Ascending aorta (tissue), 2 donors: Measurements from ENCODE around the gene ENAM. TPM values are rescaled to one million over a fixed set of nuclear protein-coding genes. Genes with fewer than 3 reads are reported as not detected.
A peak's percentile ranks its signal among the peaks of the same experiment; 100 is the strongest.
"Not testable (repeated sequence)": the region's sequence is repeated elsewhere in the genome, so short reads cannot be mapped to it uniquely, and the experiment has no call there.

Experiments
- DNase-seq, 2 donors: peaks; one replicate each; pipeline ENCODE4 v3.0.0-alpha.2; 2019; ENCODE audit warnings: low spot score in 2 of 2
- H3K27ac ChIP-seq, 2 donors: fragments of 200-600 bp; sonication (generic); one replicate each; pipeline ENCODE4 v1.5.1; 2016 to 2017; ENCODE audit warnings: mild to moderate bottlenecking in 1 of 2
- H3K27me3 ChIP-seq: fragments of 200-600 bp; sonication (generic); one replicate; pipeline ENCODE4 v1.5.1; 2017
- H3K36me3 ChIP-seq, 2 donors: fragments of 200-600 bp; sonication (generic); one replicate each; pipeline ENCODE4 v1.5.1; 2016
- H3K4me1 ChIP-seq, 2 donors: fragments of 200-600 bp; sonication (generic); one replicate each; pipeline ENCODE4 v1.5.1; 2016 to 2017; ENCODE audit warnings: mild to moderate bottlenecking in 1 of 2
- H3K4me3 ChIP-seq, 2 donors: fragments of 200-600 bp; sonication (generic); one replicate each; pipeline ENCODE4 v1.5.1; 2016 to 2017; ENCODE audit warnings: mild to moderate bottlenecking in 1 of 2
- H3K9me3 ChIP-seq, 2 donors: fragments of 200-600 bp; sonication (generic); one replicate each; pipeline ENCODE4 v1.5.1; 2016
- CTCF ChIP-seq, 3 experiments: fragments of 200-600 bp in 2 of 3; fragments of 450-650 bp in 1 of 3; sonication (generic) in 2 of 3; IDR thresholded peaks; one replicate each; pipeline ENCODE4 v1.5.1; 2016 to 2019; ENCODE audit warnings: antibody characterized with exemption in 3 of 3, mild to moderate bottlenecking in 1 of 3, moderate library complexity in 1 of 3
- intact Hi-C: fragments of 100-400 bp; cut with DNase I; formaldehyde crosslinking; loops from one replicate; pipeline ENCODE4 v1.15.1; 2023
- total RNA-seq: library from RNA; depleted of rRNA; stranded (reverse); fragments of >200 nt; gene quantifications from one replicate; pipeline ENCODE4 v1.1.0, GENCODE V29; 2016

ENAM gene
- total RNA-seq, 1 donor from 2014 or later: not detected

DNA sequence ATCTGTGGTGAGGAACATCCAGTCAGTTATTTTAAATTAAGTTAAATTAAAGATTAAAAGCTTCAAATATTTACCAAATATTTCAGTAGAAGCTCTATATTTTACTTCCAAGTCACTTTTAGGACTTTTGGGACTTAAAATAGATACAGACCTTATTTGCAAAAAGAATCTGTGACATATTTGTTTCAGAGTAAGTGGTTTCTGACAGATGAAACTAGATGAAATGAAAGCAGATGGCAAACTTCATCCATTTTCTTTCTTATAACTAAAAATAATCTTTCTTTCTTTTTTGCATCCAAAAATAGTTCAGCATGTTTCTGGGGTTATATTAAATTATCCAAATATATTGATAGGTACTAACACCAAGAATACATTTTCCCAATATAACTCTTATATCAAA, 53.2 kb downstream of the ENAM start:
- no peak for TF ChIP-seq CTCF (IDR thresholded peaks at IDR 0.05)
- intact Hi-C loops: loop anchor here (10.0 kb wide), 1 partner anchor 223 kb away; the partner anchor contains the start of gene MOB1B
- Histone ChIP-seq H3K9me3 (no peaks in the 10 kb centered on the region), H3K4me3 (no peak overlapping the region), H3K27ac (no peak overlapping the region), H3K27me3 (no peaks in the 10 kb centered on the region), H3K36me3 (no peaks in the 10 kb centered on the region), H3K4me1 (no peaks in the 10 kb centered on the region)
- DNase-seq: no peak

DNA sequence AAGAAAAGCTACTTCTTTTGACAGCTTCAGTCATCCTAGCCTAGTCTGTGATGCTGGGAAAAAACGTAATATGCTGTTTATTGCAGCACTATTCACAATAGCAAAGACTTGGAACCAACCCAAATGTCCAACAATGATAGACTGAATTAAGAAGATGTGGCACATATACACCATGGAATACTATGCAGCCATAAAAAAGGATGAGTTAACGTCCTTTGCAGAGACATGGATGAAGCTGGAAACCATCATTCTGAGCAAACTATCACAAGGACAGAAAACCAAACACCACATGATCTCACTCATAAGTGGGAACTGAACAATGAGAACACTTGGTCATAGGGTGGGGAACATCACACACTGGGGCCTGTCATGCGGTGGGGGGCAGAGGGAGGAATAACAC, 53.6 kb downstream of the ENAM start:
- not testable (repeated sequence) for H3K27me3 ChIP-seq

GRCh38 chr4:70687392-70687791, 58.8 kb downstream of the ENAM start:
- peak overlapping the region; percentile 86 to 88 for H3K4me3 ChIP-seq
- peak in 1 of 2 donors; percentile 68 for DNase-seq
- intact Hi-C loops: loop anchor here (5.0 to 10.0 kb wide), 2 partner anchors 217 to 1760 kb away; partner anchors contain the start of gene MOB1B

More for the DNA sequence above, 53.6 kb downstream of the ENAM start:
- H3K36me3 ChIP-seq, H3K27ac ChIP-seq, H3K4me3 ChIP-seq, DNase-seq, H3K9me3 ChIP-seq, H3K4me1 ChIP-seq: not testable (repeated sequence)
- intact Hi-C loops: loop anchor here (10.0 kb wide), 1 partner anchor 223 kb away; the partner anchor contains the start of gene MOB1B

DNA sequence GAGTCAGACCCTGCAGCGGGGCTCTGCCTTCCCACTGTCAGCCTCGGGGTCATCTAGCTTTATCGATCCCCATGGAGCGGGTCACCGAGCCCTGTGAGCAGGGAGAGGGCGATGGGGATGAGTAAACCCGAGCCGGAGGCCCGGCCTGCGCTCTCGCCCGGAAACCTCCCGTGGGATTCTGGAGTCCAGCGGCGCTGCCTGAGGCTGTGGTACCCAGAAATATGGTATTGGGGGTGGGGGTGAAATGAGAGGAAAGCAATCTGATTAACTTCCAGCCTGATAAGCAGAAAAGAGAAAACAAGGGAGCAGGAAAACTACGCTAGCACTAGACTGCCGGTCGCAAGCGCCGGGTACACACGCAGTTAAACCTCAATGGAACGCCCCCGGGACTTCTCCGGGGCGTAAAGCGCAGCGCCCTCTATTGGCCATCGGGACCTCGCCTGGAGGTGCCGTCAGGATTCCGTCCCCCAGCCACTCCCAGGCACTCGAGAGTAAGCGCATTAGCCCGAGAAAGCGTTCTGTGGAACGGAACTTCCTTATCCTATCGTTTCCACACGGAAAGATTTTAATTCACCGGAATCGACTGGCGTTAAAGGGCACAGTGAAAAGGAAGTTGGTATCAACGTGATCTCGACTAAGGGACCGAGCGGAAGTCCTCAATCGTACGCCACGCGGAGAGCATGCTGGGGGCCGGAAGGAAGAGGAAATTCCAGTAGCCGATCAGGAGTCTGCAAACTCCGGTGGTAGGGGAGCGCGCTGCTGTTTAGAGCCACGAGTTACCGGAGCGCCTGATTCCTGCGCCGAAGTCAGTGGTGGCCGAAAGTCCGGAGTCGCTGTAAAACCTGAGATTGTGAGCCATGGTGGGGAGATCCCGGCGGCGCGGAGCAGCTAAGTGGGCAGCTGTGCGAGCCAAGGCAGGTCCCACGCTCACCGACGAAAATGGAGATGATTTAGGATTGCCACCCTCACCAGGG, 59.6 kb downstream of the ENAM start, which contains the start of gene UTP3:
TSS of gene UTP3 (plus strand) at position 712 of the 974 bp plus-strand sequence. CDS start at position 858, 146 bp downstream.
- DNase-seq: peak; percentile 72 to 97
- intact Hi-C loops: loop anchor here (1.0 to 10.0 kb wide), 7 partner anchors 17 to 1759 kb away; partner anchors contain the start of genes DCK, GRSF1 and MOB1B

More at GRCh38 chr4:70687392-70687791, 58.8 kb downstream of the ENAM start:
- H3K36me3 ChIP-seq: peaks cover 0 to 6% of the 10 kb centered on the region in 2 donors
- peak overlapping the region; percentile 81 to 98 for H3K27ac ChIP-seq
- no peaks in the 10 kb centered on the region for H3K9me3 ChIP-seq
- TF ChIP-seq CTCF (IDR thresholded peaks at IDR 0.05): no peak
- H3K4me1 ChIP-seq: peaks cover 0 to 23% of the 10 kb centered on the region in 2 donors
- H3K27me3 ChIP-seq: no peaks in the 10 kb centered on the region

DNA sequence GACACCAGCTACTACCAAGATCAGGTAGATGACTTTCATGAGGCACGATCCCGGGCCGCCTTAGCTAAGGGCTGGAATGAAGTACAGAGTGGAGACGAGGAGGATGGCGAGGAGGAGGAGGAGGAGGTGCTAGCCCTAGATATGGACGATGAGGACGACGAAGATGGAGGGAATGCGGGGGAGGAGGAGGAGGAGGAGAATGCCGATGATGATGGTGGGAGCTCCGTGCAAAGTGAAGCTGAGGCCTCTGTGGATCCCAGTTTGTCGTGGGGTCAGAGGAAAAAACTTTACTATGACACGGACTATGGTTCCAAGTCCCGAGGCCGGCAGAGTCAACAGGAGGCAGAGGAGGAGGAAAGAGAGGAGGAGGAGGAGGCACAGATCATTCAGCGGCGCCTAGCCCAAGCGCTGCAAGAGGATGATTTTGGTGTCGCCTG, 60.3 kb downstream of the ENAM start:
- H3K4me3 ChIP-seq: peak overlapping the region; percentile 86 to 88
- H3K9me3 ChIP-seq: no peaks in the 10 kb centered on the region
- peaks cover 0 to 6% of the 10 kb centered on the region in 2 donors for H3K36me3 ChIP-seq
- intact Hi-C loops: loop anchor here (1.0 to 10.0 kb wide), 7 partner anchors 16 to 1758 kb away; partner anchors contain the start of genes DCK, GRSF1 and MOB1B
- H3K4me1 ChIP-seq: peaks cover 0 to 23% of the 10 kb centered on the region in 2 donors
- TF ChIP-seq CTCF (IDR thresholded peaks at IDR 0.05): no peak
- DNase-seq: no peak
- H3K27ac ChIP-seq: peak overlapping the region; percentile 81 to 98
- H3K27me3 ChIP-seq: no peaks in the 10 kb centered on the region

More for the DNA sequence above, 59.6 kb downstream of the ENAM start, which contains the start of gene UTP3:
- Histone ChIP-seq H3K27ac (peak within 1 kb of the TSS; percentile 81 to 98), H3K4me1 (peaks cover 0 to 23% of the 10 kb centered on the region in 2 donors), H3K36me3 (peaks cover 0 to 6% of the 10 kb centered on the region in 2 donors), H3K4me3 (peak within 1 kb of the TSS; percentile 86 to 88), H3K27me3 (no peaks in the 10 kb centered on the region), H3K9me3 (no peaks in the 10 kb centered on the region)
- TF ChIP-seq CTCF (IDR thresholded peaks at IDR 0.05): peak; percentile 86 to 92 (median 90)
